Activated naive CD4-positive, alpha-beta T cell treated with anti-CD3 and anti-CD28 coated beads, Interleukin-2, amount 50 U/mL, for 72 hours (primary cell): ENCODE results near the gene DENND2A. TPM values are rescaled to one million over a fixed set of nuclear protein-coding genes. Genes with fewer than 3 reads are reported as not detected.
"Not testable (repeated sequence)": the region's sequence is repeated elsewhere in the genome, so short reads cannot be mapped to it uniquely, and the experiment has no call there.

Experiments
- ATAC-seq, 2 donors: fragments of 150-1000 bp; cut with Tn5 transposase; 2 replicates each; pipeline ENCODE4 v1.10.0; 2021; ENCODE audit warnings: mild to moderate bottlenecking in 2 of 2, moderate library complexity in 2 of 2
- DNase-seq, 2 donors: peaks; one replicate each; pipeline ENCODE4 v3.0.0; 2021 to 2022; ENCODE audit warnings: low spot score in 2 of 2
- H3K27ac Mint-ChIP-seq, 2 donors: one replicate each; pipeline ENCODE4 v1.8.0; 2022; ENCODE audit warnings: mild to moderate bottlenecking in 2 of 2, mixed read lengths in 2 of 2
- H3K36me3 Mint-ChIP-seq, 2 donors: one replicate each; pipeline ENCODE4 v1.8.0; 2022; ENCODE audit warnings: mixed read lengths in 2 of 2
- H3K9me3 Mint-ChIP-seq, 2 donors: one replicate each; pipeline ENCODE4 v1.8.0; 2022; ENCODE audit warnings: mixed read lengths in 2 of 2
- total RNA-seq, 2 donors: library from RNA; stranded (reverse); gene quantifications; one replicate each; pipeline ENCODE4 v1.2.3, GENCODE V29; 2022

DENND2A gene
- total RNA-seq, 2 donors from 2014 or later, result not detected

DNA sequence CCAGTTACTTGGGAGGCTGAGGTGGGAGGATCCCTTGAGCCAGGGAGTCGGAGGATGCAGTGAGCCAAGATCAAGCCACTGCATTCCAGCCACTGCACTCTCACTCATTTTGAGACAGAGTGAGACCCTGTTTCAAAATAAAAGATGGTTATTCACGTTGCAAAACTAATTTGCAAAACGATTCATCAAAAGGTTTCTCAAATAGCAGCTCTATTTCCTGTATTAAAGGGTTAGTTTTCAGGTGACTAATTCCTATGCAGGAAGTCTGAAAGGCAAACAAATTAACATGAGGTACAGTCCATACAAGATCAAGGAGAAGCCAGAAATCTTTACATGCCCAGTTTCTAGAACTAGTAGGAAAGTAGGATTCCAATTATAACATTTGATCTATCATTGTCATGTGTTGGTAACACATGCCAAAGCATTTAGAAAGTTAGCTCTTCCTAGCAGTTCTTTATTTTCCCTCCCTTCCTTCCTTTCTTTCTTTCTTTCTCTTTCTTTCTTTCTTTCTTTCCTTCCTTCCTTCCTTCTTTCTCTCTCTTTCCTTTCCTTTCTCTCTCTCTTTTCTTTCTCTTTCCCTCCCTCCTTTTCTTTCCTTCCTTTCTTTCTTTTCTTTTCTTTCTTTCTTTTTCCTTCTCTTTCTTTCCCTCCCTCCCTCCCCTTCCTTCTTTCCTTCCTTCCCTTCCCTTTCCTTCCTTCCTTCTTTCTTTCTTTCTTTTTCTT is 49.3 kb downstream of the DENND2A start:
- H3K27ac Mint-ChIP-seq, result no peak overlapping the region
- no peaks in the 10 kb centered on the region for H3K9me3 Mint-ChIP-seq
- H3K36me3 Mint-ChIP-seq, result no peaks in the 10 kb centered on the region
- DNase-seq, result no peak
- peak in 1 of 2 donors; percentile 44 for ATAC-seq

- ATAC-seq (no peak), DNase-seq (no peak)
- no peaks in the 10 kb centered on the region for H3K9me3 Mint-ChIP-seq
- H3K36me3 Mint-ChIP-seq, result no peaks in the 10 kb centered on the region
- H3K27ac Mint-ChIP-seq, result no peak overlapping the region
Measured at GRCh38 chr7:140587243-140587642, 53.4 kb downstream of the DENND2A start.

DNA sequence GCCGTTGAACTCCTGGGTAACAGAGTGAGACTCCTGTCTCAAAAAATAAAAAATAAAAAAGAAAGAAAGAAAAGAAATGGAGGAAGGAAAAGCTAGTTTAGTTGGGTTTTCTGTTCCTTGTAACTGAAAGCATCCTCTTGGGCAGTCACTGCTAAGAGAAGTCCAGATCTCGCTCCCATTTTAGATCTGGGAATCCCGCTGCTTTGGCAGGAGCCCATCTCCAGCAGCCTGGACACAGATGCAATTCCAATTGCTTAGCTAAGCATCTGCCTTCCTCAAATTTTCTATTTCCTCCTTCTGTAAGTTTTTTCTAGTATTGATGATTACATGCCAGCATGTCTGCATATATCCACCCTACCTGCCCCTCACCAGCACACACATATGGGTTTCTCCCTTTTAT is 54.1 kb downstream of the DENND2A start:
- DNase-seq (no peak), ATAC-seq (no peak)
- Mint-ChIP-seq H3K36me3 (no peaks in the 10 kb centered on the region), H3K27ac (no peak overlapping the region), H3K9me3 (no peaks in the 10 kb centered on the region)

GRCh38 chr7:140585333-140585732 is 55.3 kb downstream of the DENND2A start:
- ATAC-seq (no peak), DNase-seq (no peak)
- Mint-ChIP-seq H3K9me3 (no peaks in the 10 kb centered on the region), H3K27ac (no peak overlapping the region), H3K36me3 (no peaks in the 10 kb centered on the region)

DNA sequence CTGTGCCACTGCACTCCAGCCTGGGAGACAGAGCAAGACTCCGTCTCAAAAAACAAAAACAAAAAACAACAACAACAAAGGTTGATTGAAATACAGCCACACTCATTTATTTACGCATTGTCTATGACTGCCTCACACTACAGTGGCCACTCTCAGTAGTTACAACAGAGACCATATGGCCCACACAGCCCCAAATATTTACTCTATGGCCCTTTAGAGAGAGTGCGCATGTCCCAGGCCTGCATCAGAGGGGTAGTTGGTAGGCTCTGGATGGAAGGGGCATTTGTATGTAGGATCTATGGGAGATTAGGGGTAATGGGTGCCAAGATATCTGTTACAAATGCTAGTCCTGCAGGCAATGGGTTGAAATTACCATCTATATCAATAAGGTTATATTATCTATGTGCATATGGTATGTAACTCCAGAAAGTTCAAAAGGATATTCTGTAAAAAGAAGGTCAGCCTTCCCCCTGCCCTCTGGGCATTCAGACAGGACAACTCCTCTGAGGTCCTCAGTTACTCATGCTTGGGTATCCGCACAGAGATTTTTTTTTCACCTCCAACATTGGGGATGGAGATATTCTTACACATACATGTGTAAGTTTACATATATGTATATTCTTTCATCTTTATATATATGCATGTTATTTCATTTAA is 56.3 kb downstream of the DENND2A start:
- H3K36me3 Mint-ChIP-seq, result no peaks in the 10 kb centered on the region
- DNase-seq (no peak), ATAC-seq (no peak)
- no peaks in the 10 kb centered on the region for H3K9me3 Mint-ChIP-seq
- no peak overlapping the region for H3K27ac Mint-ChIP-seq

DNA sequence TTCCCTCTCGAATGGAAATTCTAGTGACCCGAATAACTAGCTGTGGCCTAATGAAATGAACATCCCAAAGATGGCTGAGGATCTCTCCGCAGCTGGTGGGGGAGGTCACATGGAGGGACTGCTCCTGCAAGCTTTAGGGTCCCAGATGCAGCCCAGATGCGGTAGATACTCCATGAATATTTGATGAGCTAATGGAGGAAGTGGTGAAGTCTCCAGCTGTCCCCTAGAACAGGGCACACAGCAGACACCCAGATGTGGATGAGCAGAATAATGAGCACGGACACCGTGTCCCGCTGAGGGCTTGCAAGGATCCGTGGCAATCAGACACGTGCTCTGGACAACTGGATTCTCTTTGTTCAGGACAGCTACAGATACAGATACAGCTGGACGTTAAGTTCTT is 59.2 kb downstream of the DENND2A start:
- Mint-ChIP-seq H3K27ac (no peak overlapping the region), H3K36me3 (no peaks in the 10 kb centered on the region), H3K9me3 (no peaks in the 10 kb centered on the region)
- no peak for DNase-seq
- no peak for ATAC-seq

GRCh38 chr7:140577651-140578050 is 63.0 kb downstream of the DENND2A start:
- Mint-ChIP-seq H3K36me3 (no peaks in the 10 kb centered on the region), H3K9me3 (no peaks in the 10 kb centered on the region), H3K27ac (no peak overlapping the region)
- ATAC-seq (no peak), DNase-seq (no peak)

GRCh38 chr7:140576589-140576988 is 64.0 kb downstream of the DENND2A start:
- ATAC-seq, result no peak
- H3K27ac Mint-ChIP-seq, result no peak overlapping the region
- no peaks in the 10 kb centered on the region for H3K36me3 Mint-ChIP-seq
- no peaks in the 10 kb centered on the region for H3K9me3 Mint-ChIP-seq
- no peak for DNase-seq

- Mint-ChIP-seq H3K36me3 (no peaks in the 10 kb centered on the region), H3K9me3 (no peaks in the 10 kb centered on the region), H3K27ac (no peak overlapping the region)
- ATAC-seq (peak in 1 of 2 donors; percentile 40), DNase-seq (no peak)
Measured at GRCh38 chr7:140571538-140572122, 69.0 kb downstream of the DENND2A start.

- Mint-ChIP-seq H3K27ac (peak overlapping the region in 1 of 2 donors; percentile 44), H3K36me3 (no peaks in the 10 kb centered on the region), H3K9me3 (no peaks in the 10 kb centered on the region)
- DNase-seq (no peak), ATAC-seq (no peak)
Measured at GRCh38 chr7:140570120-140570519, 70.5 kb downstream of the DENND2A start.

GRCh38 chr7:140568021-140568813 is 72.4 kb downstream of the DENND2A start:
- ATAC-seq, result no peak
- no peak overlapping the region for H3K27ac Mint-ChIP-seq

DNA sequence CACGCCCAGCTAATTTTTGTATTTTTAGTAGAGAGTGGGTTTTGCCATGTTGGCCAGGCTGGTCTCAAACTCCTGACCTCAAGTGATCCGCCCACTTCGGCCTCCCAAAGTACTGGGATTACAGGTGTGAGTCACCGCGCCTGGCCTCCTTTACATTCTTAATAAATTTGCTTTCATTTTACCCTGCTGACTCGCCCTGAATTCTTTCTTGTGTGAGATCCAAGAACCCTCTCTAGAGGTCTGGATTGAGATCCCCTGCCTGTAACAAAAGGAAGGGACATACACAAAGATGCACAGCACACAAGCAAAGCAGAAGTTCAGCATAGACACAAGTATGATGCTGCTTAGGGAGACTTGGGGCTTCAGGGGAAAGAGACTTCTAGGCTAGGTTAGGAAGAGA is 74.4 kb downstream of the DENND2A start:
- not testable (repeated sequence) for DNase-seq, H3K36me3 Mint-ChIP-seq, H3K9me3 Mint-ChIP-seq, ATAC-seq, H3K27ac Mint-ChIP-seq

More at GRCh38 chr7:140568021-140568813, 72.4 kb downstream of the DENND2A start:
- no peak for DNase-seq
- Mint-ChIP-seq H3K9me3 (no peaks in the 10 kb centered on the region), H3K36me3 (no peaks in the 10 kb centered on the region)

DNA sequence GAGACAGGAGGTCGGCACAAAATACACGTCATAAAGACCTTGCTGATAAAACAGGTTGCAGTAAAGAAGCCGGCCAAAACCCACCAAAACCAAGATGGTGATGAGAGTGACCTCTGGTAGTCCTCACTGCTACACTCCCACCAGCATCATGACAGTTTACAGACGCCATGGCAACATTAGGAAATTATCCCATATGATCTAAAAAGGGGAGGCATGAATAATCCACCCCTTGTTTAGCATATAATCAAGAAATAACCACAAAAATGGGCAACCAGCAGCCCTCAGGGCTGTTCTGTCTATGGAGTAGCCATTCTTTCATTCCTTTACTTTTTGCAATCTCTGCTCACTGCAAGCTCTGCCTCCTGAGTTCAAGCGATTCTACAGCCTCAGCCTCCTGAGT is 74.9 kb downstream of the DENND2A start:
- ATAC-seq, H3K36me3 Mint-ChIP-seq, H3K9me3 Mint-ChIP-seq, H3K27ac Mint-ChIP-seq, DNase-seq: not testable (repeated sequence)

- Mint-ChIP-seq H3K36me3 (no peaks in the 10 kb centered on the region), H3K9me3 (no peaks in the 10 kb centered on the region), H3K27ac (no peak overlapping the region)
- DNase-seq (no peak), ATAC-seq (no peak)
Measured at GRCh38 chr7:140564643-140565042, 76.0 kb downstream of the DENND2A start.

DNA sequence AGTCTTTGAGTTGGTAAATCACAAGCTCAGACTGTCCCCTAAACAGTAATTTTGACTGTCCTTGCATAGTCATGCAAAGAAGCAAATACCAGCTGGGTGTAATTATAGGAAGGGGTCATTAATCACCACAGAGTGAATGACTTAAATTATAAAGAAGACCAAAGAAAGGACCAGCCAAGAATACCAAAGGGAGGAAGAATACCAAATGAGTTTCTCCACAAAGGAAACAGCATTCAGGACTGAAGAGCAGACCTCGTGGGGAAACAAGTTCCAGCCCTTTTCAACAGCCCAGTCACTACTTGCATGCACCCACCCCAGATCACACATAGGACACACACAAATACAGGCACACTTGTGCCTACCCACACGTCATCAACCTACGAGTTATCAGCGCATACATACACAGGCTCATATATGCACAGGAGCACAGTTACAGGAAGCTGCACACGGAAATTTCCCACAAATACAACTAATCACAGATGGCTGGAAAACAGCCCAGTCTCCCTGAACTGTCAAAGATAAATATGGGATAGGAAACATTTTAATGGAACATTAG is 77.6 kb downstream of the DENND2A start:
- H3K9me3 Mint-ChIP-seq, result no peaks in the 10 kb centered on the region
- DNase-seq (no peak), ATAC-seq (no peak)
- H3K36me3 Mint-ChIP-seq, result no peaks in the 10 kb centered on the region
- H3K27ac Mint-ChIP-seq, result no peak overlapping the region

DNA sequence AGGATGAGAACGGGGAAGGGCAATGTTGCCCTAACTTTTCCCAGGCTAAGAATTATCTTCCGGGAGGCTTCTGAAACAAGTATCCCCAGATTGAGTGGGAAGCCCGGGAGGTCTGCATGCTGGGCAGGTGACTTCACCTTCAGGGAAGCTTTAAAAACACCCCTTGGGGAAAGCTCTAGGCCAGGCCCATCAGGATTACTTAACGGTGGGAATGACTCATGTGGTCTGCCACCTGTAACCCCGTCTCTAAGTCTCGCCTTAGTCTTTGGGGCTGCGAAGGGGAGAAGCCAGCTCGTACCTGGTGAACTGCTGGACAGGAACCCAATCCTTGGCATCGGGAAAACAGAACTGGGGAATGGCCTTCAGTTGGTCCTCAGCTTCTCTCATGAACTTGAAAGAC is 81.2 kb downstream of the DENND2A start:
- no peaks in the 10 kb centered on the region for H3K36me3 Mint-ChIP-seq
- DNase-seq (no peak), ATAC-seq (no peak)
- no peak overlapping the region for H3K27ac Mint-ChIP-seq
- H3K9me3 Mint-ChIP-seq, result no peaks in the 10 kb centered on the region
